Epithelial cell of esophagus (primary cell): ENCODE measurements around the gene WDR89.

Source experiments
- DNase-seq: peaks from one replicate; pipeline ENCODE4 v3.0.0; 2010; ENCODE audit warnings: low read depth
- H3K4me3 ChIP-seq: 2 replicates; pipeline ENCODE4 v1.5.1; 2011; ENCODE audit warnings: mild to moderate bottlenecking, low read length, control low read depth
- TF ChIP-seq, protein P1 (sequence below): IDR thresholded peaks from 2 replicates; pipeline ENCODE4 v1.5.1; 2011; ENCODE audit warnings: low read depth, mild to moderate bottlenecking, low read length, control low read depth, inconsistent platforms; ENCODE audit not compliant: insufficient read depth; ENCODE audit errors: missing control alignments

The WDR89 gene

DNA sequence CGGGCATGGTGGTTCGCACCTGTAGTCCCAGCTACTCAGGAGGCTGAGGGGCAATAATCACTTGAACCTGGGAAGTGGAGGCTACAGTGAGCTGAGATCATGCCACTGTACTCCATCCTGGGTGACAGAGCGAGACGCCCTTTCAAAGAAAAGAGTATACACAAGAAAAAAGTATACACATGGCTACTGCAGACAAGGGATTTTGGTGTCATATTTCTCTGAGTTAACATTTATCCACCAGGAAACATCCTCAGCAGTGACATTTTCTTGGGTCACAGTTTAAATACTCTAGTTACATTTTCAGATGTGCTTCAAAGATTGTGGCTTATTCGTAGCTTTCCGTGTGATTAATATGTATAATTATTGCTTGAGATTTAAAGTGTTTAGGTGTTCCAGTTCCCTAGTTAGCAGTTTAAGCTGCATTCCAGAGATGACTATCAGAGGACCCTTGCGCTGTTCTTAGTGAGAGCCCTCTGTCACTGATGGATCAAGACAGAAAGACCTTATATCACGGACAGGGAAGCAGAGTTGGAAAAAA is 93.8 kb downstream of the WDR89 start:
- TF ChIP-seq, protein P1, sequence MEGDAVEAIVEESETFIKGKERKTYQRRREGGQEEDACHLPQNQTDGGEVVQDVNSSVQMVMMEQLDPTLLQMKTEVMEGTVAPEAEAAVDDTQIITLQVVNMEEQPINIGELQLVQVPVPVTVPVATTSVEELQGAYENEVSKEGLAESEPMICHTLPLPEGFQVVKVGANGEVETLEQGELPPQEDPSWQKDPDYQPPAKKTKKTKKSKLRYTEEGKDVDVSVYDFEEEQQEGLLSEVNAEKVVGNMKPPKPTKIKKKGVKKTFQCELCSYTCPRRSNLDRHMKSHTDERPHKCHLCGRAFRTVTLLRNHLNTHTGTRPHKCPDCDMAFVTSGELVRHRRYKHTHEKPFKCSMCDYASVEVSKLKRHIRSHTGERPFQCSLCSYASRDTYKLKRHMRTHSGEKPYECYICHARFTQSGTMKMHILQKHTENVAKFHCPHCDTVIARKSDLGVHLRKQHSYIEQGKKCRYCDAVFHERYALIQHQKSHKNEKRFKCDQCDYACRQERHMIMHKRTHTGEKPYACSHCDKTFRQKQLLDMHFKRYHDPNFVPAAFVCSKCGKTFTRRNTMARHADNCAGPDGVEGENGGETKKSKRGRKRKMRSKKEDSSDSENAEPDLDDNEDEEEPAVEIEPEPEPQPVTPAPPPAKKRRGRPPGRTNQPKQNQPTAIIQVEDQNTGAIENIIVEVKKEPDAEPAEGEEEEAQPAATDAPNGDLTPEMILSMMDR = no peak
- no peak for DNase-seq
- no peak overlapping the region for H3K4me3 ChIP-seq
